ENCODE data around the gene E2F8.

E2F8 gene

GRCh38 chr11:19183646-19184045 is 57.1 kb downstream of the E2F8 start:
- no peak for DNase-seq

DNA sequence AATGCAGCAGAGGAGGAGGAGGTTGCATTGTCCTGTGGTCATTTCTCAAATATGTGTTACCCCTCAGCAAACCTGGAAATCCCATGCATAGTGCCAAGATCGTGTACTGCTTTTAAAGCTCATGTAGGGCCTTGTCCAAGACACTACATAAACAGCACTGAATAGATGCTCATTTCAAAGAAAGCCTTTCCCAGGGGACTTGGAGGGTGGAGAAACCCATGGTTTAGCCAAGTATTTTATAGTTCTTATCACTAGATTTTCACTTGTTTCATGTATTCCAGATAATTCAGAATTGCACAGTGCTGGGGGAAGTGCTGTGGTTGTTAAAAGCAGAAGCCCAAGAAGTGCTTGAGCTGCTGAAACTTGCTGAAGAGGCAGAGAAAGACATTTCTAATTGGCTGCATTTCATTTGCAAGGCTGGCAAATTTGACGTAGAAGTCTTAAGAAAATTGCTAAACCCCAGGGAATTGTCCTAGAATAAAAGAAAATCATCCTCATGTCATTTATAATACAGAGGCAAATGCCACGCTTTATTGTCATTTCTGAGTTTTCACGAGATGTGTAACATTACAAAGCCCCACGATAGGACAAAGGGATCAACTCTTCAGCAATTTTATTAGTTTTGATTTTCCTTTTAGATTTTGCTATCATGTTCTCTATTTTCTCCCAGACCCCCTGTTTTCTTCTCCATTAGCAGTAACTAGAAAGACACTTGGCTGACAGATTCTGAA is 59.0 kb downstream of the E2F8 start:
- DNase-seq: no peak

DNA sequence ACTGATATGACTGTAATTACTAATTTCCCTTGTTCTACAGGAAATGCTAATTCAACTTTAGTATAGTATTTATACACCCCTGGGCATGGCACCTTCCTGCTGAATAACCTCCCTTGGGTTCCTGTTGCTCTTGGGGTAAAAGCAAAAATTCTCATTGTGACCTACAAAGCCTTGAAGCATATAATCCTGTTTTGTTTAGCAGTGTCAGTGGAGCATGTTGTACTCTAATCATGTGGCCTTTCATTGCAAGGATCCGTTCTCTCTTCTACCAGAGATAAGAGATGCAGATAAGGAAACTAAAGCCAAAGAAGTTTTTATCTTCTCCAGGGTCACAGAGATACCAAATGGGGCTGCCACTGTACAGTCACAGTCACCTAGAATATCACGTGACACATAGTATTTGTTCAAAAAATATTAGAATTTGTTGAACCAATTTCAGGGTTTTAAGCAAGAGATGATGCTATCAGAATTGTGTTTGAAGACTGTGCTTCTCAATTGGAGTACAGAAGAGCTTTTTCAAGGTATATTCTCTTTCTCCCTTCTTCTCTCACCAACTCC is 64.0 kb downstream of the E2F8 start:
- no peak for DNase-seq

Measured in stimulated activated naive CD4-positive, alpha-beta T cell treated with Interleukin-2 at 50 U/mL for 16 hours (primary cell).